HL-60/S4 treated with phorbol 12-myristate 13-acetate at 8.2 ng/mL for 4 days and 3 days (cell line): Measurements from ENCODE around the gene ANKRD17.
"Not testable (repeated sequence)": the region's sequence is repeated elsewhere in the genome, so short reads cannot be mapped to it uniquely, and the experiment has no call there.

Source experiments
- in situ Hi-C: fragments of 300-500 bp; cut with MboI; formaldehyde crosslinking; loops from 2 replicates; pipeline ENCODE4 v1.15.0; 2022; ENCODE audit warnings: low sequenced_read_pairs

Gene ANKRD17

GRCh38 chr4:73248416-73248815, 10.2 kb downstream of the ANKRD17 start:
- in situ Hi-C loops: no loop called here

GRCh38 chr4:73247100-73247499, 11.5 kb downstream of the ANKRD17 start:
- in situ Hi-C loops: no loop called here

GRCh38 chr4:73245955-73246354, 12.6 kb downstream of the ANKRD17 start:
- in situ Hi-C loops: no loop called here

- in situ Hi-C loops: no loop called here
Measured at GRCh38 chr4:73244945-73245601, 13.5 kb downstream of the ANKRD17 start.

GRCh38 chr4:73237044-73237443, 21.6 kb downstream of the ANKRD17 start:
- in situ Hi-C loops: no loop called here

- in situ Hi-C loops: no loop called here
Measured at GRCh38 chr4:73236151-73236550, 22.4 kb downstream of the ANKRD17 start.

GRCh38 chr4:73234712-73235111, 23.9 kb downstream of the ANKRD17 start:
- in situ Hi-C loops: no loop called here

GRCh38 chr4:73231518-73232487, 26.8 kb downstream of the ANKRD17 start:
- in situ Hi-C loops: no loop called here

GRCh38 chr4:73230865-73231517, 27.6 kb downstream of the ANKRD17 start:
- in situ Hi-C loops: no loop called here

- in situ Hi-C loops: not testable (repeated sequence)
Measured at GRCh38 chr4:73228800-73229199, 29.8 kb downstream of the ANKRD17 start.

- in situ Hi-C loops: no loop called here
Measured at GRCh38 chr4:73224886-73225285, 33.7 kb downstream of the ANKRD17 start.

GRCh38 chr4:73223258-73223650, 35.3 kb downstream of the ANKRD17 start:
- in situ Hi-C loops: no loop called here

GRCh38 chr4:73222466-73223257, 35.9 kb downstream of the ANKRD17 start:
- in situ Hi-C loops: no loop called here

- in situ Hi-C loops: no loop called here
Measured at GRCh38 chr4:73221734-73222133, 36.9 kb downstream of the ANKRD17 start.

- in situ Hi-C loops: no loop called here
Measured at GRCh38 chr4:73220815-73221214, 37.8 kb downstream of the ANKRD17 start.

GRCh38 chr4:73213916-73214653, 44.5 kb downstream of the ANKRD17 start:
- in situ Hi-C loops: no loop called here

GRCh38 chr4:73212982-73213730, 45.4 kb downstream of the ANKRD17 start:
- in situ Hi-C loops: no loop called here

- in situ Hi-C loops: no loop called here
Measured at GRCh38 chr4:73211968-73212367, 46.6 kb downstream of the ANKRD17 start.

- in situ Hi-C loops: no loop called here
Measured at GRCh38 chr4:73208376-73208775, 50.2 kb downstream of the ANKRD17 start.
